ENCODE measurements around the gene USP35. TPM values are rescaled to one million over a fixed set of nuclear protein-coding genes. Genes with fewer than 3 reads are reported as not detected.
"Not testable (repeated sequence)": the region's sequence is repeated elsewhere in the genome, so short reads cannot be mapped to it uniquely, and the experiment has no call there.

Gene USP35
- total RNA-seq, 2 experiments from 2014 or later, result 13.4 to 14.2 TPM

DNA sequence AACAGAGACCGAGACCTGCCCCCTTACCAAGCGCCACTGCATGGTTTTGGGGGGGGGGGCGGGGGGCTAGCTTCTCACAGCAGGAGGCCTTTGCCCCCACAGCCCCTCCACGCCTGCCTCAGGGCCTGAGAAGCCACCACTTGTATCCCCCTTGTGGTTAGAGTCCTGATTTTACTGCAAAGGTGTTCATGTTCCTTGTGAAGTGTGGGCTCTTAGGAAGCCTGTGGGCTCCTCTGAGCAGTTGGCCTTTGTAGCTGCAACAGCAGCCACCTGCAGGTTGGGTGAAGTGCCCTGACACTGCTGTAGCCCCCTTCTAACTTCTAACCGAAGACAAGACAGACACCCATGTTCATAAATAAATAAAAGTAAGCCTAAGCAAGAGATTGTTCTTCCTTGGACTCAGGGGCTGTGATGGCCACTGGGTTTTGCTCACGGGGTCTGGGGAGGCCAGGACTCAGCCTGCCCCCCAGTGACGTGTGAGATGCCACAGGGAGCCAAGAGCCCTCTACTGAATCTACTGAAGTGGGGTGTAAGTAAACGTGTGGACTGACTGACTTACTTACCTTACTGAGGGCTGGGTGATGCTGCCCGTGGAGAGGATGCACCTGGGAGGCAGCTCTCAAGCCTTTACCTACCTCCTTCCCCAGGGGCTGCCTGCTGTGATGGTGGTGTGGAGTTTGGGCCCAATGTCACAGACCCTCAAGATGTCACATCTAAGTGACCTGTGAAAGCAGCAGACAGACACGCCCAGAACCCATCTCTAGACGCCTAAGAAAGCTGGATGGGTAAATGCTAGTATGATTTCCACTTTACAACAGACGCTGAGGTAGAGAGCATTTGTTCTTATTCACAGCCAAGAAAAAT lies 25.8 kb downstream of the USP35 start:
- peaks cover 5% of the 10 kb centered on the region for H3K4me1 Mint-ChIP-seq (ENCODE audit: low read depth)
- no peaks in the 10 kb centered on the region for H3K27me3 Mint-ChIP-seq (ENCODE audit: low read depth)
- no peak overlapping the region for H3K27ac Mint-ChIP-seq
- peaks cover 27% of the 10 kb centered on the region for H3K36me3 Mint-ChIP-seq (ENCODE audit: low read depth)
- DNase-seq, result no peak
- intact Hi-C loops (cut with micrococcal nuclease), result no loop called here
- no peak overlapping the region for H3K4me3 Mint-ChIP-seq
- CTCF ChIA-PET, result interaction anchor here (0.6 kb wide), 1 partner anchor 218 kb away, joined by 3 read pairs; no protein-coding TSS in a partner anchor
- H3K9me3 Mint-ChIP-seq, result no peaks in the 10 kb centered on the region

DNA sequence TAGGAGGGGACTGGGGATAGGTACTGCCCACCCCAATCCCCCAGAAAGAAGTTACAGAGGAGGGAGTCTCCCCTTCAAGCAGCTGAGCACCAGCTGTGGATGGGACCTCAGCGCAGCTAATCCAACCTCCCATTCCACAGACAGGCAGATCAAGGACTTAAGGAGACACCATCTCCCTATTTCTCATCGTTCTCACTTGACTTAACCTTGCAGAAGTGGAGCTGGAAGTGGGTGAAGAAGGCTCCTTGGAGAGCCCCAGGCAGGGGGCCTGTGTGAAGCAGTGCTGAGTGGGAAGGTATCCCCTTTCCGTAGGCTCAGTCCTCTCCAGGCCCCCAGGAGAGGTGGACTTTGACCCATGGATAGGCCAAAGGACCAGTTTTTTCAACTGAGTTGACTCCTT lies 27.3 kb downstream of the USP35 start:
- H3K4me1 Mint-ChIP-seq (ENCODE audit: low read depth), result peaks cover 15% of the 10 kb centered on the region
- CTCF ChIA-PET, result interaction anchor here (0.8 kb wide), 1 partner anchor 13 kb away, joined by 4 read pairs; no protein-coding TSS in a partner anchor
- no peaks in the 10 kb centered on the region for H3K9me3 Mint-ChIP-seq
- H3K36me3 Mint-ChIP-seq (ENCODE audit: low read depth), result peaks cover 18% of the 10 kb centered on the region
- DNase-seq, result no peak
- H3K27ac Mint-ChIP-seq, result no peak overlapping the region
- intact Hi-C loops (cut with micrococcal nuclease), result no loop called here
- H3K27me3 Mint-ChIP-seq (ENCODE audit: low read depth), result no peaks in the 10 kb centered on the region
- H3K4me3 Mint-ChIP-seq, result no peak overlapping the region

DNA sequence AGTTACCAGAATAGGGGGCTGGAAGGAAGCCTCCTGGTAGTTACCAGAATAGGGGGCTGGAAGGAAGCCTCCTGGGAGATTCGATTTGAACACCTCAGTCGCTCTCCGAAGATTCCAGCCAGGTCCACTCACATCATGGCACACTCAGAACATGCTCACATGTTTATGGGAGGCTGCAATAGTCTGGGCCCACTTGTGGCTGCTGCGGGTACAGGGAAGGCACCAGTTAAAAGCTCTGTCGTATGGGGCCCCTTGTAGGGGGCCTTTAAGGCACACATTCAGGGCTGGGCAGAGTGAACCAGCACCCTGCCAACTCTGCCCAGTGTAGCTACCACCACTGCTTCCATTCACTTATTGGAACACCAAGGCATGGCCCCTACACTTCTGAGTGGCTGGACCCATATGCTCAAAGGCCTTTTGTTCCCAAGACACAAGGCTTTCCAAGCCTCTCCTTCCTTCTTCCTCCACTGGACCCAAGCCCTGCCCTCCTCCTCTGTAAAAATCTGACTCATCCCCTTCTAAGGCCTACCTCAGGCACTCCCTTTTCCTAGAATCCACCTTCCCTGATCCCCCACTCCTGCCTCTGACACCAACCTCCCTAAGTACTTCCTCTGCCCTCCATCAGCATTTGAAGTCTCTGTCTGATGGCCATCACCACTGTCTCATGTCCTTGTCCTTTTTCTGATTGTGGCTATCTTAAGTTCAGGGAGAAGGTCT lies 28.0 kb downstream of the USP35 start:
- H3K27ac Mint-ChIP-seq, result no peak overlapping the region
- H3K9me3 Mint-ChIP-seq, result no peaks in the 10 kb centered on the region
- peaks cover 16% of the 10 kb centered on the region for H3K4me1 Mint-ChIP-seq (ENCODE audit: low read depth)
- peaks cover 11% of the 10 kb centered on the region for H3K36me3 Mint-ChIP-seq (ENCODE audit: low read depth)
- CTCF ChIA-PET, result interaction anchor here (0.8 kb wide), 1 partner anchor 14 kb away, joined by 4 read pairs; no protein-coding TSS in a partner anchor
- H3K4me3 Mint-ChIP-seq, result no peak overlapping the region
- H3K27me3 Mint-ChIP-seq (ENCODE audit: low read depth), result no peaks in the 10 kb centered on the region
- no peak for DNase-seq
- intact Hi-C loops (cut with micrococcal nuclease), result no loop called here

DNA sequence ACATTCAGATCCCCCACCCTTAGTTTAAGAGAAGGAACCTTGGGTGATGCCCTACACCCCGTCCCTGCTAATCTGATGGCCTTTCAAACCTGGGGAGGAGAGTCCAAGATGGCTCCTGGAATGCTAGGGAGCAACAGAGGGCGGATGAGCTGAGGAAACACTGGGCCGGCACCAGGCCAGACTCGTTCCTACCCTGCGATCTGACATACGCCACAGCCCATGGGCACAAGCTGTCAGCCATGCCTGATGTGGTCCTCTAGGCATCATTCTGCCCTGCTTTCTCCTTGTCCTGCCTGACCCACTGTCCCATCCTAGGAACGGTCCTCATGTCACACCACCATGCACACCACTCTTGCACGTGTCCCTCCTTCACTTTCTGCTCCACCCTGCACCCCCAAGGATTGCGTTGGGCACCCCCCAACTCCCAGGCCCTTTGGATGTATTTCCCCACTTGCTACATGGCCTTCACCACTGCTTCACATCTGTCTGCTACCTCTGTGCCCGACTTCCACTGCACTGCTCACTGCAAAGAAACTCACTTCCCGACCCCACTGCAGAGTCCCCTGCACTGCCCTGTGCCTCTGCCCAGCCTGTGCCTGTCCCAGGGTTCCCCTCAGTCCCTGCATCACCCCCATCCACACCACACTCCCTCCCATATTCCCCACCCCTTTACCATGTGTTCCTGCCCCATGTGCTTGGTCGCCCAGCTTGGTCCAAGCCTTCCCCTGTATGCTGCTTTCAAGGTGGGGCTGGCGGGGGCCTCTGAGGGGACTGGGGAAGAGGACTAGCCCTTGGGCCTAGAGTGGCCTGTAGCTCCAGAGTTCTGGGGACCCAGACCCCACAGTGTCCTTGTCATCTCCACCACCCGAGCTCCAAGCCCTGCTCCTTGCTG lies 29.2 kb downstream of the USP35 start:
- H3K4me1 Mint-ChIP-seq (ENCODE audit: low read depth), result peaks cover 12% of the 10 kb centered on the region
- intact Hi-C loops (cut with micrococcal nuclease), result no loop called here
- H3K27me3 Mint-ChIP-seq (ENCODE audit: low read depth), result no peaks in the 10 kb centered on the region
- H3K27ac Mint-ChIP-seq, result no peak overlapping the region
- no peak overlapping the region for H3K4me3 Mint-ChIP-seq
- DNase-seq, result no peak
- CTCF ChIA-PET, result no interaction called here
- H3K9me3 Mint-ChIP-seq, result no peaks in the 10 kb centered on the region
- H3K36me3 Mint-ChIP-seq (ENCODE audit: low read depth), result peaks cover 8% of the 10 kb centered on the region

DNA sequence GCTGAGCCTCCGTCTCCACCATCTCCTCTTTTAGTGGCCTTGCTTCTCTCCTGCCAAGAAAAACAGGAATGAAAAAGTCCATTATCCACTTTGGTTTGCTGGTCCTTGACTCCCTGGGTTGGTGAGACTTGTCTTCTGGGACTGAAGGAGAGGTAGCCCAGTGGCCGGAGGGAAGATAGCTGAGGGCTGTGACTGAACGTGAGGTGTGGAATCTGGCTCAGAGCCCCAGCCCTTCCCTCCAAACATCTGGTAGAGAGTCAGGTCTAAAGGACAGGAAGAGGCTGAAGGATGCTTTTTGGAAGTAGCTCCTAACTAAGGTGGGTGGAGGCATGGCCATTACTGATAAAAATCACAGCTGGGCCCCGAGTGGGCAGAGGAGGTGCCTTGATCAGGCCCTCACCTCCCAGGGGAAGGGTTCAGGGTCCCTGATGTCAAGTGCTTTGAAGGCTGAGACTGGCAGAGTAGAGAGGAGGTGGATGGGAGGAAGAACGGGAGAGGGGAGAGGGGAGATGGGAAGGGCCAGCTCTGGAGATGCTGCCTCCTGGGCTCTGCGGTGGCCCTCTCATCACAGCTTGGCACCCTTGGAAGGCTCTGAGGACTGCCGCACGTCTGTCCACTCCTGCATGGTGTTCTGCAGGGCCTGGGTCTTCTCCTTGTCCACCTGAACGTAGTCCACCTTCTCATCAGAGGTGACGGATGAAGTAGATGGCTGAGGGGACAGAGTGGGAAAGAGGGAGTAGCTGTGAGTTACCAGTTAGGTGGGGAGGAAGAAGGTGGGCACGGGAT lies 30.2 kb downstream of the USP35 start:
- Mint-ChIP-seq H3K4me1 (ENCODE audit: low read depth) (peaks cover 14% of the 10 kb centered on the region), H3K27me3 (ENCODE audit: low read depth) (no peaks in the 10 kb centered on the region), H3K27ac (peak overlapping the region; percentile 11), H3K4me3 (no peak overlapping the region), H3K9me3 (no peaks in the 10 kb centered on the region), H3K36me3 (ENCODE audit: low read depth) (peaks cover 8% of the 10 kb centered on the region)
- no peak for DNase-seq
- intact Hi-C loops (cut with micrococcal nuclease), result no loop called here
- CTCF ChIA-PET, result no interaction called here

DNA sequence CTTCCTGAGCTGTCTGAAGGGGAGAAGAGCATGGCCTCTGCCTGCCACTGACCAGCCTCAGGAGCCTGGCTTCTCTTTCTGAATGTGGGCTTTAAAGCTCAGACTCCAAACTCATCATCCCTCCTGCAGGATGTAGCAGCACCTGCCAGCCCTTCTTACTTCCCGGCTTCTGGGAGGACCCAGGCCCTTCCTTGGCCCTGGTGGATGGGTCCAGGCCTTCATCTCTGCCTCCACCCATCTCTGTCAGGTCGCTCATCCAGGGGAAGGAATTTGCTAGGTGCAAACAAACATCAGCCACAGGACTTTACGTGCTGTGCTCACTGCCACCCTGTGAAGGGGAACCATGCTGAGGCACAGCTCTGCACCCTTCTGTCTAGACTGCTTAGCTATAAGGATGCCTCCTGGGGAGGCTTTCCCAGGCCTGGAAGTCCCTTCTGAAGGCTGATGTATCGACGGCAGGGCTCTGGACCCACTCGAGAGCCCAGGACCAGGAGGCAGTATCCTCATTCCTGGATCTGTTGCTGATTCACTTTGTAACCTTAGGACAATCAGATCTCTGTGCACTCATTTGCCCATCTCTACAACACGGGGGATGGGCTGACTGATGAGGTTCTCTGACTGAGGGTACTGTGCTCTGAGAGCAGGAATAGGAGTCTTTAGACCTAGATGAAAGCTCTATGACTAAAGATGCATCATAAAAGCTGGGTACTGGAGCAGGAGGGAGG lies 30.9 kb downstream of the USP35 start:
- H3K4me3 Mint-ChIP-seq, result no peak overlapping the region

DNA sequence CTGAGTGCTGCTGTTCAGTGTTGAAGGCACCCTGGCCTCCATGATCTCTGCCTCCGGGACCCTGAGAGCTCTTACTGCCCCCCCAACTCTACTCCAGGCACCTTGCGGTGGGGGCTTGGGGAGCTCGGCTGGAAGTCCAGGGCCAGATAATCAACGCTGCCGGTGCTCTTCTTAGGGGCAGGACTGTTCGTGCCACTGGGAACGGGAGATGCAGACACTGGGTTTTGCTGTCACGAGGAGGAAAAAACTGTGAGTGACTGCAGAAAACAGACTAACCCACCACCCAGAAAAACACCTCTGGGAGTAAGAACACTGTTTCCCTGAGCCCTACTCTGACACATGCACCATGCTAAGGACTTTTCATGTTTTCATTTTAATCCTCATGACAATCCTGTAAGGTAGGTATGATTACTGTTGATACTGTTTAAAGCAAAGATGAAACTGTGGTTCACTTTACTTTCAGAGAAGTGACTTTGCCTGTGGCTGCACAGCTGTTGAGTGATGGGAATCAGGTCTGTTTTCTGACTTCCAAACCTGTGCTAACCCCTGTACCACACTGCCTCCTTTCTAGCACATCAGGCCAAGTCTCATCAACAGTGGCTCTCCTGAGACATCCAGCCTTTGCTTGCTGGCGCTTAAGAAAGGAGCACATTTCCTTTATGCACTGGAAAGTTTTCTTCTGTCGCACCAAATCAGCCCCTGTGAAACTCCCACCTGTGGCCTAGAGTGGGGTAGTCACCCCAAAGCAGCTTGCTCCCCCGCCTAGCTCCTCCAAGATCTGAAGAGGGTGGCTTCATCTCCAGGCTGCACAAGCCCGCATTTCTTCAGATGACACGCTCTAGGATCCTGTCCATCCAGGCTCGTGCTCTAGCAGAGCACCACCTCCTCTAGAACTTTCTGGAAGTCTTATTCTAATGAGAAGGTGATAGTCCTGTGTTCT lies 31.8 kb downstream of the USP35 start:
- Mint-ChIP-seq H3K27me3 (ENCODE audit: low read depth) (no peaks in the 10 kb centered on the region), H3K27ac (peak overlapping the region; percentile 64), H3K36me3 (ENCODE audit: low read depth) (peaks cover 5% of the 10 kb centered on the region), H3K4me3 (no peak overlapping the region), H3K4me1 (ENCODE audit: low read depth) (peaks cover 14% of the 10 kb centered on the region), H3K9me3 (no peaks in the 10 kb centered on the region)
- CTCF ChIA-PET, result interaction anchor here (0.6 kb wide), 1 partner anchor 61 kb away, joined by 5 read pairs; no protein-coding TSS in a partner anchor
- peak; percentile 66 for DNase-seq
- intact Hi-C loops (cut with micrococcal nuclease), result loop anchor here (1.0 kb wide), 4 partner anchors 18 to 81 kb away; partner anchors contain the start of genes ALG8, KCTD21 and USP35

More for the DNA sequence above, 30.9 kb downstream of the USP35 start:
- intact Hi-C loops (cut with micrococcal nuclease), result loop anchor here (1.0 kb wide), 4 partner anchors 17 to 80 kb away; partner anchors contain the start of genes ALG8, KCTD21 and USP35
- Mint-ChIP-seq H3K4me1 (ENCODE audit: low read depth) (peaks cover 14% of the 10 kb centered on the region), H3K36me3 (ENCODE audit: low read depth) (peaks cover 7% of the 10 kb centered on the region), H3K9me3 (no peaks in the 10 kb centered on the region), H3K27me3 (ENCODE audit: low read depth) (no peaks in the 10 kb centered on the region), H3K27ac (no peak overlapping the region)
- CTCF ChIA-PET, result no interaction called here
- peak; percentile 50 for DNase-seq

DNA sequence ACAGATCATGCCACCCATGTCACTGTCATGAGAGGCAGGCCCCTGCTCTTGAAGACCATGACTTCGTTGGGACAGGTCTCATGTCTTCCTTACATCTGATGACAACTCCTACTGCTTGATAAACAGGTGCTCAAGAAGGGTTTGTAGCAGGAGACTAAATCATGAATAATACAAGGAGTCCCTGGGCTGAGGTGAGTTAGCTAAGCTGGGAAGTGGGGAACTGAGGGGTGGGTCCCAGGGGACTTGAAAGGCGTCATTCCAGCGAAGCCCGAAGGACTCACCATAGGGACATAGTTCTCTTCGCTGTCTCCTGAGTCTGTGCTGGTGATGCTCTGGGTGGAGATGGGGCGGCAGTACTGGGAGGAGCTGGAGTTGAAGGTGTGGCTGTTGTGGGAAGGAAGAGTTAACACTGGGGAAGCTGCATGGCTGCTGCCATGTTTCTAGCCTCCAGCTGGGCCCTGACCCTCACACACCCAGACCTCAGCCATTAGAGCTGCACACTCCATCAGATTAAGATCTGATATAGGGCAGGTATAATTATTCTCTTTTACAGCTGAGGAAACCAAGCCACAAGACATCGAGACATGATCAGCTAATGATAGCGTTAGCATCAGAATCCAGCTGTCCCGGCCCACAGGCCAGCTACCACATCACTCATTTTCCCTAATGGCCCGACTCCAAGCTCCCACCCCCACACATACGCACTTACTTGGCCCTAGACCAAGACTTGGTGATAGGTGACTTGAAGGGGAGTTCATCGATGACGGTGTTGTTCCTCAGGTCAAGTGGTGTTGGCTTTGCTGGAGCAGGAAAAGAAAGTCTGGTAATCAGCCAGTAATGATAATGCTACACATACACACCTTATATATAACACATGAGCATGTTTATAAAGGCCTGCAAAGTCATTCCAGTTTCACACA lies 32.9 kb downstream of the USP35 start:
- CTCF ChIA-PET, result interaction anchor here (0.9 kb wide), 1 partner anchor 71 kb away, joined by 3 read pairs; no protein-coding TSS in a partner anchor
- Mint-ChIP-seq H3K4me1 (ENCODE audit: low read depth) (peaks cover 15% of the 10 kb centered on the region), H3K27ac (no peak overlapping the region), H3K36me3 (ENCODE audit: low read depth) (peaks cover 5% of the 10 kb centered on the region), H3K27me3 (ENCODE audit: low read depth) (no peaks in the 10 kb centered on the region), H3K4me3 (no peak overlapping the region), H3K9me3 (no peaks in the 10 kb centered on the region)
- DNase-seq, result no peak
- intact Hi-C loops (cut with micrococcal nuclease), result no loop called here

DNA sequence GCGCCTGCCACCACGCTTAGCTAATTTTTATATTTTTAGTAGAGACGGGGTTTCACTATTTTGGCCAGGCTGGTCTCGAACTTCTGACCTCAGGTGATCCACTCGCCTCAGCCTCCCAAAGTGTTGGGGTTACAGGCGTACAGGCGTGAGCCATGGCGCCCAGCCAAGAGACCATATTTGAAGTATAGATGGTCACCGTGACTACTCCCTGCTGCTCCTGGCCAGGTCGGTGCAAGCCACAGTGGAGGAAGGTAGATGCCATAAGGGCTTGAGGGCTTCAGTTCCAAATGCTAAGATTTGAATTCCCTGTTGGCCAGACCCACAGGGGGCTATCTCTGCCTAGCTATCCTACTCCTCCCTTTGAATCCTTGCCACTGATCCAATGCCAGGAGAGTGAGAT lies 34.0 kb downstream of the USP35 start:
- CTCF ChIA-PET; H3K4me3 Mint-ChIP-seq; H3K9me3 Mint-ChIP-seq; DNase-seq; H3K27ac Mint-ChIP-seq; H3K36me3 Mint-ChIP-seq (ENCODE audit: low read depth); H3K27me3 Mint-ChIP-seq (ENCODE audit: low read depth); intact Hi-C loops (cut with micrococcal nuclease): not testable (repeated sequence)
- peaks cover 26% of the 10 kb centered on the region for H3K4me1 Mint-ChIP-seq (ENCODE audit: low read depth)
